GM12864 (cell line): ENCODE data around the gene RAD23B.
A peak's percentile ranks its signal among the peaks of the same experiment; 100 is the strongest.

ENCODE experiments used
- DNase-seq: peaks from one replicate; pipeline ENCODE4 v3.0.0-alpha.2; 2011; ENCODE audit warnings: low read depth
- H3K4me3 ChIP-seq: 2 replicates; pipeline ENCODE4 v1.5.1; 2011; ENCODE audit warnings: mild to moderate bottlenecking, low read depth, low read length, control low read depth
- TF ChIP-seq, protein P1 (sequence below): IDR thresholded peaks from 2 replicates; pipeline ENCODE4 v1.5.1; 2011; ENCODE audit warnings: low read depth, mild to moderate bottlenecking, moderate library complexity, low read length, control low read depth, inconsistent platforms; ENCODE audit errors: missing control alignments

RAD23B gene

DNA sequence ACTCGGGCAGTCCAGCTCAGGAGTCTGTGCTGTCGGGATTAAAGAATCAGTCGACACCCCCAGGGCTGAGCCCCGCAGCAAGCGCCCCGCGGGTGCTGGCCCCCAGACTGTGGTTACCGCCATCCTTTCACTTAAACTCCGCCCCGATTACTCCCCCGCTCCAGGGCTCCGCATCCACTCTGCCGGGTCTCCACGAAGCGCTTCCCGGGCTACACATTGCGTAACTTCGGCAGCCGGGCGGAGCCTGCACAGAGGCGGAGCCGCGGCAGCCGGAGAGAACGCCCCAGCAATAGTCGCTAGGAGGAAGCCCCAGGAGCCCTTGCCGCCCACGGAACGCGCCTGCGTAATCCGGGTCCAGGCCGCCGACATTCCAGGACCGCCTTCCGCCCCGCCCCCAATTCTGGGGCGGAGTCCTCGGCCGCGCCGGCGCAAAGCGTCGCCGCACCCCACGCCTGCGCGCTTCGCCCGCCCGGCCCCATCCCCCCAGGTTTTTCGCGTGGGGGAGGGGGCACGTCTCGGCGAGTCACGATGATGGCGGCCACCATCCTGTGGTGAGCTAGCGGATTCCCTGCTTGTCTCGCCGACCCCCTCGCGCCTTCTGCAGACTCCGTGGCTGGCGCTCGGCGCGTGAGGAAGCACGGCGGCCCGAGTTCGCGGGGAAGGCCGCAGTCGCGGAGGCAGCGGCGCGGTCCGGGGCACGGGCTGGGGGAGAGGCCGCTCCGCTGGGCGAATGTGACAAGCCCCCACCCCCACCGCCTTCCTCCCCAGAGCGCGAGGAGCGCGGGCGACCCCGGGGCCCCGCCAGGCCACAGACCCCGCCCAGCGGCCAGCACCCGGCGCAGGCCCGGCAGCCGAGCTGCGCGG, at the start of gene RAD23B:
Gene RAD23B, plus strand, starts transcription at position 521 of the 864 bp plus-strand sequence. CDS start 351 bp downstream, outside the sequence.
- DNase-seq, result peak; percentile 89
- peak within 1 kb of the TSS; percentile 86 for H3K4me3 ChIP-seq
- TF ChIP-seq, protein P1, sequence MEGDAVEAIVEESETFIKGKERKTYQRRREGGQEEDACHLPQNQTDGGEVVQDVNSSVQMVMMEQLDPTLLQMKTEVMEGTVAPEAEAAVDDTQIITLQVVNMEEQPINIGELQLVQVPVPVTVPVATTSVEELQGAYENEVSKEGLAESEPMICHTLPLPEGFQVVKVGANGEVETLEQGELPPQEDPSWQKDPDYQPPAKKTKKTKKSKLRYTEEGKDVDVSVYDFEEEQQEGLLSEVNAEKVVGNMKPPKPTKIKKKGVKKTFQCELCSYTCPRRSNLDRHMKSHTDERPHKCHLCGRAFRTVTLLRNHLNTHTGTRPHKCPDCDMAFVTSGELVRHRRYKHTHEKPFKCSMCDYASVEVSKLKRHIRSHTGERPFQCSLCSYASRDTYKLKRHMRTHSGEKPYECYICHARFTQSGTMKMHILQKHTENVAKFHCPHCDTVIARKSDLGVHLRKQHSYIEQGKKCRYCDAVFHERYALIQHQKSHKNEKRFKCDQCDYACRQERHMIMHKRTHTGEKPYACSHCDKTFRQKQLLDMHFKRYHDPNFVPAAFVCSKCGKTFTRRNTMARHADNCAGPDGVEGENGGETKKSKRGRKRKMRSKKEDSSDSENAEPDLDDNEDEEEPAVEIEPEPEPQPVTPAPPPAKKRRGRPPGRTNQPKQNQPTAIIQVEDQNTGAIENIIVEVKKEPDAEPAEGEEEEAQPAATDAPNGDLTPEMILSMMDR, result no peak

DNA sequence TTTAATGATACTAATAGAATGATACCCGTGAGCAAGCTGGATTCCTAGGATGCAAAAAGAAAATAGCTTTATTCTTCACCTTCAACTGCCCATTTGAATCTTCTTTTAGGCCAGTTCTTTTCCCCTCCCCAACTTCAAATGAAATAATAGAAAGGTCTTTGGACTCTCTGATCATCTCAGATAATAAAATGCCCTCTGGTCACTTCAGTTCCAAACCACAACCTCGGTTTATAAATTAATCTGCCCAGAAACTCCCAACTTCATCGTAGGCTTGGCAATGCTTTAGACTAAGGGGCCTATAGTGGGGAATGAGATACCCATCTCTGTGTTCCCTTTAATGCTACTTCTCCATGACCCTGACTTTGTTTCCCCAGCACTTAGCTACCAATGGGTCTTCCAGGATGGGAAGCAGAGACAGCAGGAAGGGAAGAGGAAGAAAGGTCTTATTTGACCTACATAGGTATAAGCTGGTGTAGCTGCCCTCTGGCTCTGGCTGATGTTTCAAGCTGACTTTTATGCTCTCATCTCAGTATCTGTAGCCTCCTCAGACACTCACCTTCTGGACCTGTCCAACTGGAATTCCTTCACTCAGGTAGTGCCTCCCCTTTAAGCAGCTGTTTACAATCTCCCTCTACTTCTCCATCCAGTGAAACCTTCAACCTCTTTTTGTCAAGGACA, 47.2 kb upstream of the RAD23B start:
- no peak for DNase-seq
- no peak overlapping the region for H3K4me3 ChIP-seq
- TF ChIP-seq, protein P1, result no peak

DNA sequence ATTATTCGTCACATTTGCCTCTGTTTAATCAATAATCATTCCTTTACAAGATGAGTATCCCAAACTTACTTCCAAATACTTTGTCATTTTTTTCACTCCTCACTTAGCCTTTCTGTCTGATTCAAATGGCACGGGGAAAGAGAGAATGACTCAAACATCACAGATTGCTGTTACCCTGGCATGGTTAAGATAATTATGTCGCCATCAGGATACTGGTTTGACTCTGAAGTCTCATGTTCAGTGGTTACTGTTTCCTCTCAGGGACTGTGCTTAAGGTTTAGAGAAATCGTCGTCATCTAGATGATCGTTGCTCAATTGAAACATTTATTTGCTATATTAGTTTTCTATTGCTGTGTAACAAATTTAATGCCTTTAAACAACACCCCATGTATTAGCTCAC, 45.2 kb upstream of the RAD23B start:
- no peak for DNase-seq
- TF ChIP-seq, protein P1, result no peak
- no peak overlapping the region for H3K4me3 ChIP-seq

DNA sequence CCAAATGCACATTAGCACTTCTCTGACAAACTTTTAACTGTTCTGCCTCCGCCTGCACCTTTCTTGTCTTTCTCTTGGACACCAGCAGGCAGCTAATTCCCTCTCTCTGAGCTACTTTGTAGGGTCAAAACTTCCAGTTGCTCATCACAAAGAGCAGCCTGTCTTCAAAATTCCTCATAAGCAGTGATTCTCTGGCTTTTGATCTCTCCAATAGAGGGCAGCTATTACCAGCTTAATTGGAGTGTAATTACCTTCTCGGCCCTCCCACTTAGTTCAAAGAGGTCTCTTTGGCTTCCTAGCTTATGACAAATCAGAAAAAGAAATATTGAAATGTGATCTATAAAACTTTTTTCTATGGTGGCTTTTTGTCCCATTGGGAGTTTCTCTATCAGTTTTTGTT, 43.6 kb upstream of the RAD23B start:
- no peak overlapping the region for H3K4me3 ChIP-seq
- TF ChIP-seq, protein P1, result peak; percentile 30
- no peak for DNase-seq

DNA sequence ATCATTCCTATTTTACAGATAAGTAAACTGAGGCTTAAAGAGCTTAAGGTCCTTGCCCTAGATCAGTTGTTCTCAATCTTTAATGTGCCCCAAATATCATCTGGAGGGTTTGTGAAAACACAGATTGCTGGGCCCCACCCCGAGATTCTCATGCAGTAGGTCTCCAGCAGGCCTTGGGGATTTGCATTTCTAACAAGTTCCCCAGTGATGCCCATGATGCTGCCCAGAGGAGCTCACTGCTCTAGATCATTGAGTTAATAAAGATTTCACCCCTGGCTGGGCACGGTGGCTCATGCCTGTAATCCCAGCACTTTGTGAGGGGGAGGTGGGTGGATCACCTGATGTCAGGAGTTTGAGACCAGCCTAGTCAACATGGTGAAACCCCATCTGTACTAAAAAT, 42.8 kb upstream of the RAD23B start:
- TF ChIP-seq, protein P1, result no peak
- no peak for DNase-seq
- H3K4me3 ChIP-seq, result no peak overlapping the region

DNA sequence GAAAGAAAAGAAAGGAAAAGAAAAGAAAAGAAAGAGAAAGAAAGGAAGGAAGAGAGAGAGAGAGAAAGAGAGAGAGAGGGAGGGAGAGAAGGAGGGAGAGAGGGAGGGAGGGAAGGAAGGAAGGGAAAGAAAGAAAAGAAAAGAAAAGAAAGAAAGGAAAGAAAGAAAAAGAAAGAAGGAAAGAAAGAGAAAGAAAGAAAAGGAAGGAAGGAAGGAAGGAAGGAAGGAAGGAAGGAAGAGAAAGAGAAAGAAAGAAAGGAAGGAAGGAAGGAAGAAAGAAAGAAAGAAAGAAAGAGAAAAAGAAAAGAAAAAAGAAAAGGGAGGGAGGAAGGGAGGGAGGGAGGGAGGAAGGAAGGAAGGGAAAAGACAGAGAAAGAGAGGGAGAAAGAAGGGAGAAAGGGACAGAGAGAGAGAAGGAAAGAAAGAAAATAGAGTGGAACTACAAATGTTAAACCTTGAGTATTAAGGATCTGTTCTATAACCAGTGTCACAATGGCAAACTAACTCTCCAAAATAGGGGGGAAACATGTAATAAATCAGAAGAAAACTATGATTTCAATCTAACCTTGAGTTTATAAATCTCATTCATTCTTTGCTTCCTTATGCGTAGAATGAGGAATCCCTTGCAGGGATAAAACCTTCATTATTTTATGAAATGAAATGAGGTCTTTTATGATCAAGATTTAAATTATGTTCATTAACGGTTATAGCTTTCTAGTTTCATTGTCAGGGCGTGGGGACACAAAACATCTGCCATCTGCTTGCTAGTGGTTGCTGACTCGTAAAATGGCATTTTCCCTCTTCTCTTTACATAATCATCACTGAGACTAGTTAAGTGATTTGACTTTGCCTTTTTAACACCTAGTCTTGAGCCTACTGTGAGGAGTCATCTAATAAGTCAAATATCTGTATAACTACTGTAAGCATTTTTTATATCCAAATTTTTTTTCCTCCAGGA, 40.7 kb upstream of the RAD23B start:
- H3K4me3 ChIP-seq, result no peak overlapping the region
- no peak for DNase-seq
- TF ChIP-seq, protein P1, result no peak
